NT2/D1 (cell line): ENCODE measurements around the gene TACC2.

Experiments used
- SUZ12 ChIP-seq: IDR thresholded peaks from 2 replicates; pipeline ENCODE4 v1.6.1; 2011; ENCODE audit not compliant: insufficient read length, insufficient read depth; ENCODE audit errors: extremely low read depth
- YY1 ChIP-seq: IDR thresholded peaks from 2 replicates; pipeline ENCODE4 v1.6.1; 2011; ENCODE audit not compliant: insufficient read length, insufficient read depth
- ZNF274 ChIP-seq: IDR thresholded peaks from 2 replicates; pipeline ENCODE4 v1.6.1; 2011; ENCODE audit warnings: mild to moderate bottlenecking, low read depth, low read length

- TF ChIP-seq YY1, result no peak
- no peak for TF ChIP-seq ZNF274
- TF ChIP-seq SUZ12, result no peak
Measured at GRCh38 chr10:122259075-122259466, 270.1 kb downstream of the TACC2 start.
